Stimulated activated CD8-positive, alpha-beta memory T cell treated with anti-CD3 and anti-CD28 coated beads, Interleukin-12 subunit alpha, Interleukin-12 subunit beta, amount 100 ng/mL, for 1 hour (primary cell): Measurements from ENCODE around the gene ISCA1.

ENCODE experiments used
- DNase-seq: peaks from one replicate; pipeline ENCODE4 v3.0.0-alpha.2; 2020; ENCODE audit warnings: low read depth

Gene ISCA1

GRCh38 chr9:86222667-86223066 is 59.7 kb downstream of the ISCA1 start:
- no peak for DNase-seq

- DNase-seq = no peak
These were observed 62.7 kb downstream of the ISCA1 start for GRCh38 chr9:86219606-86220005.

- DNase-seq = no peak
These were observed 65.1 kb downstream of the ISCA1 start for GRCh38 chr9:86217076-86217755.
